Calu3 (cell line): Measurements from ENCODE around the gene CACNA1C. TPM values are rescaled to one million over a fixed set of nuclear protein-coding genes. Genes with fewer than 3 reads are reported as not detected.

Experiments
- BruUV-seq: library from RNA; stranded (reverse); fragments of 400-500 nt; replicated peaks from 2 replicates; lab custom pipeline; 2021; lab: Mats Ljungman, UMichigan
- CTCF ChIA-PET: fragments of 300-600 bp; sonication (Branson Sonifier 250); formaldehyde crosslinking; loops from one replicate; lab custom pipeline; 2022; ENCODE audit warnings: antibody characterized with exemption; lab: Charles Lee
- DNase-seq: peaks from one replicate; pipeline ENCODE4 v3.0.0; 2022
- H3K27ac Mint-ChIP-seq: one replicate; pipeline ENCODE4 v1.8.0; 2022; ENCODE audit warnings: mixed read lengths; ENCODE audit not compliant: unreplicated experiment
- H3K27me3 Mint-ChIP-seq: one replicate; pipeline ENCODE4 v1.8.0; 2022; ENCODE audit warnings: mixed read lengths; ENCODE audit not compliant: unreplicated experiment
- H3K36me3 Mint-ChIP-seq: one replicate; pipeline ENCODE4 v1.8.0; 2022; ENCODE audit warnings: mild to moderate bottlenecking, moderate library complexity, mixed read lengths; ENCODE audit not compliant: insufficient read depth, unreplicated experiment
- H3K4me1 Mint-ChIP-seq: one replicate; pipeline ENCODE4 v1.8.0; 2022; ENCODE audit warnings: mild to moderate bottlenecking, low read depth, mixed read lengths; ENCODE audit not compliant: unreplicated experiment
- H3K4me3 Mint-ChIP-seq: one replicate; pipeline ENCODE4 v1.8.0; 2022; ENCODE audit warnings: mild to moderate bottlenecking, low read depth, moderate library complexity, mixed read lengths; ENCODE audit not compliant: unreplicated experiment
- H3K9me3 Mint-ChIP-seq: one replicate; pipeline ENCODE4 v1.8.0; 2022; ENCODE audit warnings: low read depth, mixed read lengths; ENCODE audit not compliant: unreplicated experiment
- intact Hi-C: fragments of 100-400 bp; cut with micrococcal nuclease; formaldehyde crosslinking; loops from one replicate; pipeline ENCODE4 v1.10.0; 2022; ENCODE audit not compliant: unreplicated experiment
- total RNA-seq: library from RNA; stranded (reverse); gene quantifications from 2 replicates; pipeline ENCODE4 v1.2.3, GENCODE V29; 2022
- TF ChIP-seq, protein P1 (sequence below): fragments of 200-600 bp; IDR thresholded peaks from one replicate; pipeline ENCODE4 v1.8.0; 2022; ENCODE audit warnings: antibody characterized with exemption; ENCODE audit not compliant: unreplicated experiment

CACNA1C gene
- total RNA-seq, 1 experiment from 2014 or later: not detected

- CTCF ChIA-PET: interaction anchor here (1.4 kb wide), 1 partner anchor 13 kb away, joined by 4 read pairs; no protein-coding TSS in a partner anchor
- H3K4me1 Mint-ChIP-seq: peaks cover 10% of the 10 kb centered on the region
- DNase-seq: no peak
- no TSS peak for BruUV-seq
- no peaks in the 10 kb centered on the region for H3K36me3 Mint-ChIP-seq
- H3K27me3 Mint-ChIP-seq: peaks cover 21% of the 10 kb centered on the region
- no peak overlapping the region for H3K4me3 Mint-ChIP-seq
- TF ChIP-seq, protein P1, sequence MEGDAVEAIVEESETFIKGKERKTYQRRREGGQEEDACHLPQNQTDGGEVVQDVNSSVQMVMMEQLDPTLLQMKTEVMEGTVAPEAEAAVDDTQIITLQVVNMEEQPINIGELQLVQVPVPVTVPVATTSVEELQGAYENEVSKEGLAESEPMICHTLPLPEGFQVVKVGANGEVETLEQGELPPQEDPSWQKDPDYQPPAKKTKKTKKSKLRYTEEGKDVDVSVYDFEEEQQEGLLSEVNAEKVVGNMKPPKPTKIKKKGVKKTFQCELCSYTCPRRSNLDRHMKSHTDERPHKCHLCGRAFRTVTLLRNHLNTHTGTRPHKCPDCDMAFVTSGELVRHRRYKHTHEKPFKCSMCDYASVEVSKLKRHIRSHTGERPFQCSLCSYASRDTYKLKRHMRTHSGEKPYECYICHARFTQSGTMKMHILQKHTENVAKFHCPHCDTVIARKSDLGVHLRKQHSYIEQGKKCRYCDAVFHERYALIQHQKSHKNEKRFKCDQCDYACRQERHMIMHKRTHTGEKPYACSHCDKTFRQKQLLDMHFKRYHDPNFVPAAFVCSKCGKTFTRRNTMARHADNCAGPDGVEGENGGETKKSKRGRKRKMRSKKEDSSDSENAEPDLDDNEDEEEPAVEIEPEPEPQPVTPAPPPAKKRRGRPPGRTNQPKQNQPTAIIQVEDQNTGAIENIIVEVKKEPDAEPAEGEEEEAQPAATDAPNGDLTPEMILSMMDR: no peak
- H3K9me3 Mint-ChIP-seq: no peaks in the 10 kb centered on the region
- no peak overlapping the region for H3K27ac Mint-ChIP-seq
- intact Hi-C loops: no loop called here
These were observed 269.9 kb downstream of the CACNA1C start for GRCh38 chr12:2322554-2323120.

DNA sequence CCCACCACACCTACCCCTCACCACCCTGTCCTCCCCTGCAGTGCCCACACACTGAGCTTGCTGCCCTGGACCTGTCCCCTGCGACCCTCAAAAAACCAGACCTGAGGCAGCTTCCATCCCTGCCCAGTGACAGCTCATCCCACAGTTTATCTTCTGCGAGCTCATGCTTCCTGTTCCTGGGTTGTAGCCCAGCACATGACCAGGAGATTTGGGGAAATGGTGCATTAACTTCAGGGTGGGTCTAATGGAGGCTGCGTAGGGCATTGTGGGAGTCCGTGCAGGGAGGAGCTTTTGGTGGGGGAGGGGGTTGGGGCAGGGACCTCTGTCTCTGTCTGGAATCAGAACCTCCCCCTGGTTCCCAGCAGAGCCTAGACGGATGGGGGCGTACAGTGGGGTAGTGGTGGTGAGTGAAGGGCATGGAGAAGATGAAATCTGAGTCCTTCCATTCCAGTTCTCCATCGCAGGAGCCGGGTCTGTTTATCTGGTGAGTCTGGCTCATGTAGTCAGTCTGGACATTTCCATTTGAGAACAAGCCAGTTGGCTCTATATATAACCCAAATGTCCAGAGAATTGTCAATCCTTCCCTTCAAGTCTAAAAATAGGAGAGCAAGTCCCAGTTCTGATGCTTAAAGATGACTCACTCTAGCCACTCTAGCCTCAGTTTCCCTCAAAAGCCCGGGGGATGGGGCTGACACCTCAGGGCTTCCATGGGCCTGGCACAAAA, 270.9 kb downstream of the CACNA1C start:
- TF ChIP-seq, protein P1: no peak
- CTCF ChIA-PET: interaction anchor here (0.5 to 1.4 kb wide), 4 partner anchors 14 to 735 kb away, joined by 3 to 10 read pairs (median 4); no protein-coding TSS in a partner anchor
- intact Hi-C loops: no loop called here
- H3K4me1 Mint-ChIP-seq: peaks cover 10% of the 10 kb centered on the region
- H3K27me3 Mint-ChIP-seq: peaks cover 21% of the 10 kb centered on the region
- no peak overlapping the region for H3K4me3 Mint-ChIP-seq
- no peaks in the 10 kb centered on the region for H3K9me3 Mint-ChIP-seq
- H3K27ac Mint-ChIP-seq: no peak overlapping the region
- no peaks in the 10 kb centered on the region for H3K36me3 Mint-ChIP-seq
- no peak for DNase-seq
- BruUV-seq: no TSS peak

GRCh38 chr12:2324387-2324786, 271.6 kb downstream of the CACNA1C start:
- Mint-ChIP-seq H3K4me1 (peaks cover 10% of the 10 kb centered on the region), H3K27me3 (peaks cover 21% of the 10 kb centered on the region), H3K36me3 (no peaks in the 10 kb centered on the region), H3K27ac (no peak overlapping the region), H3K9me3 (no peaks in the 10 kb centered on the region), H3K4me3 (no peak overlapping the region)
- no TSS peak for BruUV-seq
- intact Hi-C loops: no loop called here
- CTCF ChIA-PET: no interaction called here
- TF ChIP-seq, protein P1: no peak
- no peak for DNase-seq

DNA sequence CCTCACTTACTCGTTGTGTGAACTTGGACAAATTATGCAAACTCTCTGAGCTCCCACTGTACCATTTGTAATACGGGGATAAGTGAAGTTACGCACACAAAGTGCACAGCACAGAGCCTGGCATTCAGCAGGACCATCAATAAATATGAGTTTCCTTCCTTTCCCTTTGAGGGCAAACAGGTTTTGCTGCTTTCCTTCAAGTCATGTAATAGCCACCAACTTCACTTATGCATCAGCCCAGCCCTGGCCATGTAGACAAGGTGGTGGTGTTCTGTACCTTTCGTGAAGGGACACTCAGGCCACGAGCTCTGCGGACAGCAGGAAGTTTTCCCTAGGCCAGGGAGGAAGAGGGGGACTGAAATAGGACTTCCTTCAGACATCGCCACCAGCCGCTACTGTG, 272.7 kb downstream of the CACNA1C start:
- Mint-ChIP-seq H3K36me3 (no peaks in the 10 kb centered on the region), H3K9me3 (no peaks in the 10 kb centered on the region), H3K4me3 (no peak overlapping the region), H3K27me3 (peaks cover 15% of the 10 kb centered on the region), H3K4me1 (peaks cover 10% of the 10 kb centered on the region), H3K27ac (no peak overlapping the region)
- intact Hi-C loops: no loop called here
- TF ChIP-seq, protein P1: no peak
- DNase-seq: peak; percentile 23
- no TSS peak for BruUV-seq
- CTCF ChIA-PET: interaction anchor here (1.2 kb wide), 1 partner anchor 14 kb away, joined by 4 read pairs; no protein-coding TSS in a partner anchor
